A673 (cell line): Measurements from ENCODE around the gene STAC3.

Source experiments
- CTCF ChIP-seq: fragments of 300-800, 200-600 bp; sonication (generic); conservative IDR thresholded peaks from 2 replicates; pipeline ENCODE4 v1.5.1; 2017; ENCODE audit warnings: low read depth, mild to moderate bottlenecking, antibody characterized with exemption, low read length, moderate library complexity, mixed read lengths
- EZH2 ChIP-seq: fragments of 200-600 bp; sonication (generic); IDR thresholded peaks from 2 replicates; pipeline ENCODE4 v1.6.1; 2017; ENCODE audit warnings: borderline replicate concordance, low read depth, mild to moderate bottlenecking, mixed read lengths, antibody characterized with exemption, low read length; ENCODE audit not compliant: poor library complexity, severe bottlenecking

- no peak for TF ChIP-seq CTCF
- TF ChIP-seq EZH2, result no peak
These were observed 29.6 kb downstream of the STAC3 start for GRCh38 chr12:57221169-57221917.
